Heart right ventricle (tissue), 16 donors: ENCODE data around the gene EME2. TPM values are rescaled to one million over a fixed set of nuclear protein-coding genes. Genes with fewer than 3 reads are reported as not detected.

Experiments used
- ATAC-seq, 8 donors: fragments of 200-7000 bp; cut with Tn5 transposase; one replicate each; pipeline ENCODE4 v1.9.1; 2020; ENCODE audit warnings: mild to moderate bottlenecking in 8 of 8, moderate library complexity in 8 of 8, moderate number of reproducible peaks in 1 of 8
- DNase-seq, 2 donors: peaks; one replicate each; pipeline ENCODE4 v3.0.0-alpha.2; 2020
- H3K27ac ChIP-seq, 10 donors: fragments of 200-600 bp; sonication (generic) in 2 of 10; one replicate each; pipeline versions ENCODE4 v1.5.0 to v1.8.0; 2020 to 2022; ENCODE audit warnings: mild to moderate bottlenecking in 3 of 10
- H3K27me3 ChIP-seq, 7 donors: fragments of 200-600 bp; one replicate each; pipeline ENCODE4 v1.8.0; 2021 to 2022; ENCODE audit warnings: mild to moderate bottlenecking in 2 of 7
- H3K36me3 ChIP-seq, 9 donors: fragments of 200-600 bp; sonication (generic) in 1 of 9; one replicate each; pipeline versions ENCODE4 v1.5.0 to v1.8.0; 2020 to 2022; ENCODE audit warnings: mild to moderate bottlenecking in 2 of 9
- H3K4me1 ChIP-seq, 9 donors: fragments of 200-600 bp; sonication (generic) in 1 of 9; one replicate each; pipeline versions ENCODE4 v1.5.0 to v1.8.0; 2020 to 2022; ENCODE audit warnings: mild to moderate bottlenecking in 4 of 9
- H3K4me3 ChIP-seq, 10 donors: fragments of 200-600 bp; sonication (generic) in 2 of 10; one replicate each; pipeline versions ENCODE4 v1.5.0 to v1.8.0; 2020 to 2022; ENCODE audit warnings: mild to moderate bottlenecking in 7 of 10, moderate library complexity in 2 of 10
- H3K9me3 ChIP-seq, 11 donors: fragments of 200-600 bp in 10 of 11; sonication (generic) in 2 of 11; one replicate each; pipeline versions ENCODE4 v1.5.0 to v1.8.0; 2013 to 2022; ENCODE audit warnings: mild to moderate bottlenecking in 2 of 11, control low read depth in 1 of 11, moderate library complexity in 1 of 11
- WGBS, 2 donors: extraction: QIAGEN DNeasy Blood & Tissue Kit; methylation state at CpG; one replicate each; pipeline ENCODE4 v1.1.7; 2013; ENCODE audit warnings: inconsistent platforms in 1 of 2; 5-methylcytosine and 5-hydroxymethylcytosine counted together
- intact Hi-C, 10 donors: fragments of 100-400 bp; cut with DNase I; formaldehyde crosslinking; loops; one replicate each; pipeline versions ENCODE4 v1.11.1 to v1.14.2; 2022
- polyA plus RNA-seq, 2 donors: library from polyadenylated mRNA; stranded (reverse); fragments of 200-250 nt; gene quantifications; one replicate each; pipeline ENCODE4 v1.2.3, GENCODE V29; 2013
- total RNA-seq, 10 donors: library from RNA; stranded (reverse); fragmentation: NEBNext Ultra II Directional in 3 of 10; extraction: Animal tissue kit (Norgen Biotek cat#: 25700) in 3 of 10; gene quantifications; one replicate each; pipeline versions ENCODE4 v1.2.1 to v1.2.4, GENCODE V29; 2021 to 2023
- TF ChIP-seq, protein P1 (sequence below), 9 donors: fragments of 200-600 bp; sonication (generic) in 2 of 9; IDR thresholded peaks; one replicate each; pipeline versions ENCODE4 v1.5.0 to v1.8.0; 2021 to 2022; ENCODE audit warnings: antibody characterized with exemption in 9 of 9, mild to moderate bottlenecking in 5 of 9, moderate library complexity in 1 of 9
- donor health status: Arrhythmogenic right ventricular cardiomyopathy.
- donor health status: ischemic (EF 13 %, LVEDD 7.1; RV severe dilation, severe dysfunction).
- donor health status: healthy with polysubstance abuse.
- donor health status: DM: no; HTN: yes; CAD: no.
- donor health status: DM: no; HTN: no; CAD: no.
- donor health status: ischemic (EF 25% LVEDD 6.9; RV normal size, moderate dysfunction).
- donor health status: ischemic (EF 25% LVEDD 5.7; RV mildly dilated, moderate dysfunction).
- donor health status: healthy.
- donor health status: DM: yes; HTN: yes; CAD: no.
- donor health status: Ischemic cardiomyopathy.
- donor health status: ischemic (EF 35%, LVEDD 5.7; RV mildly dilated, moderate dysfunction).
- donor health status: nonischemic (EF 11% LVEDD 7.7; RV severe dilation, severe dysfunction).
- donor health status: DM: yes; HTN: yes; CAD: no.
- donor health status: PGD.
- donor health status: ischemic (EF 29% LVEDD 5.4; RV normal size, mild dysfunction).
- donor health status: nonischemic (EF 23%, LVEDD 6.1; RV moderate dilation, normal function).

EME2 gene
- total and polyA plus RNA-seq, 12 donors, result 3.0 to 17.9 (median 7.3) TPM

DNA sequence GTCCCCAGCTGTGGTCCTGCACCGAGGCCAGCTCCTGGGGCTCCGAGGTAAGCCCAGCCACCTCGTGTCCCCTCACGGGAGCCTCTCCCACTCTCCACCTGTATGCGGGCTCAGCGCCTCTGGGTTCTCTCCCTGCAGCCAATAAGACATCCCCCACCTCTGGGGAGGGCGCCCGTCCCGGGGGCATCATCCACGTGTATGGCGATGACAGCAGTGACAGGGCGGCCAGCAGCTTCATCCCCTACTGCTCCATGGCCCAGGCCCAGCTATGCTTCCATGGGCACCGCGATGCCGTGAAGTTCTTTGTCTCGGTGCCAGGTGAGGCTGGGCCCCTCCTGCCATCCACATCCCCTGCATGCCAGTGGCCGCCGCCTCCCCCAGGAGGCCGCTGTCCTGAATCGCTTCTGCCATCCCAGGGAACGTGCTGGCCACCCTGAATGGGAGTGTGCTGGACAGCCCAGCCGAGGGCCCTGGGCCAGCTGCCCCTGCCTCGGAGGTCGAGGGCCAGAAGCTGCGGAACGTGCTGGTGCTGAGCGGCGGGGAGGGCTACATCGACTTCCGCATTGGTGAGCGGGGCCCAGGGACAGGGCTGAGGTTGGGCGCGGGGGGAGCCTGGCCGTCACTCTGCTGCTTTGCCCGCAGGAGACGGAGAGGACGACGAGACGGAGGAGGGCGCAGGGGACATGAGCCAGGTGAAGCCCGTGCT lies 4.4 kb upstream of the EME2 start:
- no peak for ATAC-seq
- WGBS, 2 donors, result 86 to 87% methylated on average over 41 of the region's 41 CpGs
- Histone ChIP-seq H3K36me3 (peaks cover 0 to 66% (median 37%) of the 10 kb centered on the region in 9 donors), H3K4me1 (peaks cover 18 to 29% (median 23%) of the 10 kb centered on the region in 9 donors), H3K27me3 (no peaks in the 10 kb centered on the region), H3K9me3 (no peaks in the 10 kb centered on the region), H3K27ac (no peak overlapping the region), H3K4me3 (no peak overlapping the region)
- TF ChIP-seq, protein P1, sequence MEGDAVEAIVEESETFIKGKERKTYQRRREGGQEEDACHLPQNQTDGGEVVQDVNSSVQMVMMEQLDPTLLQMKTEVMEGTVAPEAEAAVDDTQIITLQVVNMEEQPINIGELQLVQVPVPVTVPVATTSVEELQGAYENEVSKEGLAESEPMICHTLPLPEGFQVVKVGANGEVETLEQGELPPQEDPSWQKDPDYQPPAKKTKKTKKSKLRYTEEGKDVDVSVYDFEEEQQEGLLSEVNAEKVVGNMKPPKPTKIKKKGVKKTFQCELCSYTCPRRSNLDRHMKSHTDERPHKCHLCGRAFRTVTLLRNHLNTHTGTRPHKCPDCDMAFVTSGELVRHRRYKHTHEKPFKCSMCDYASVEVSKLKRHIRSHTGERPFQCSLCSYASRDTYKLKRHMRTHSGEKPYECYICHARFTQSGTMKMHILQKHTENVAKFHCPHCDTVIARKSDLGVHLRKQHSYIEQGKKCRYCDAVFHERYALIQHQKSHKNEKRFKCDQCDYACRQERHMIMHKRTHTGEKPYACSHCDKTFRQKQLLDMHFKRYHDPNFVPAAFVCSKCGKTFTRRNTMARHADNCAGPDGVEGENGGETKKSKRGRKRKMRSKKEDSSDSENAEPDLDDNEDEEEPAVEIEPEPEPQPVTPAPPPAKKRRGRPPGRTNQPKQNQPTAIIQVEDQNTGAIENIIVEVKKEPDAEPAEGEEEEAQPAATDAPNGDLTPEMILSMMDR (IDR thresholded peaks at IDR 0.05), result no peak
- DNase-seq, result no peak
- intact Hi-C loops, result loop anchor here in 1 of 10 donors (5.0 kb wide), 1 partner anchor 61 kb away; the partner anchor contains the start of gene MAPK8IP3

DNA sequence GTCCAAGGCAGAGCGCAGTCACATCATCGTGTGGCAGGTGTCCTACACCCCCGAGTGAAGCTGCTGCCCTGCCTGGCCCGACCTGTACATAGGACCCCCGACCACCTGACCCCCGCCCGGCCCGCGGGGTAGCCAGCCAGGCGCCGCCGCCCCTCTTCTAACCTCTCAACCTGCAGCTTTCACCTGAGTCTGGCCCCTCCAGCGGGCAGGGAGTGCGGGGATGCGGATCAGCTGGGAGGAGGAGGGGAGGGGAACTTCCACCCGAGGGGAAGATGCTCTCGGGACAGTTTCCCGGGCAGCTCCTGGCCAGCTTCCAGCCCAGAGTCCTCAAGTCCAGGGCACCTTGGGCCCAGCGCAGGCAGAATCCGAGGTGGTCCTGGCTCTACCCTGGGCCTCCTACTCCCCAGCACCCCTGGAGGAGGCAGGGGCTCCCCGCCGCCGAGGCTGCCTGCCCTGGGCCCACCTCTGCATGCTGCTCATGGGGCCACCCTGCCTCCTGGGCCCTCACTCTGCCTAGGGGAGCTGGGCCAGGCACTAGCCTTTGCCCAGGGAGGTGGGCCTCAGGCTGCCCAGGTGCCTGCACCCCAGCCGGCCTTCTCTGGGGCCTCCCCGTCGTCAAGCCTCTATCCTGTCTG lies 3.7 kb upstream of the EME2 start:
- Histone ChIP-seq H3K9me3 (no peaks in the 10 kb centered on the region), H3K27ac (peak overlapping the region in 1 of 10 donors; percentile 39), H3K4me3 (no peak overlapping the region), H3K36me3 (peaks cover 0 to 60% (median 37%) of the 10 kb centered on the region in 9 donors), H3K4me1 (peaks cover 20 to 35% (median 26%) of the 10 kb centered on the region in 9 donors), H3K27me3 (no peaks in the 10 kb centered on the region)
- peak in 1 of 8 donors; percentile 0 for ATAC-seq
- DNase-seq, result no peak
- TF ChIP-seq, protein P1 (IDR thresholded peaks at IDR 0.05), result no peak
- intact Hi-C loops, result loop anchor here in 1 of 10 donors (5.0 kb wide), 1 partner anchor 62 kb away; the partner anchor contains the start of gene MAPK8IP3
- 81 to 83% methylated on average over 25 to 26 of the region's 26 CpGs for WGBS, 2 donors

DNA sequence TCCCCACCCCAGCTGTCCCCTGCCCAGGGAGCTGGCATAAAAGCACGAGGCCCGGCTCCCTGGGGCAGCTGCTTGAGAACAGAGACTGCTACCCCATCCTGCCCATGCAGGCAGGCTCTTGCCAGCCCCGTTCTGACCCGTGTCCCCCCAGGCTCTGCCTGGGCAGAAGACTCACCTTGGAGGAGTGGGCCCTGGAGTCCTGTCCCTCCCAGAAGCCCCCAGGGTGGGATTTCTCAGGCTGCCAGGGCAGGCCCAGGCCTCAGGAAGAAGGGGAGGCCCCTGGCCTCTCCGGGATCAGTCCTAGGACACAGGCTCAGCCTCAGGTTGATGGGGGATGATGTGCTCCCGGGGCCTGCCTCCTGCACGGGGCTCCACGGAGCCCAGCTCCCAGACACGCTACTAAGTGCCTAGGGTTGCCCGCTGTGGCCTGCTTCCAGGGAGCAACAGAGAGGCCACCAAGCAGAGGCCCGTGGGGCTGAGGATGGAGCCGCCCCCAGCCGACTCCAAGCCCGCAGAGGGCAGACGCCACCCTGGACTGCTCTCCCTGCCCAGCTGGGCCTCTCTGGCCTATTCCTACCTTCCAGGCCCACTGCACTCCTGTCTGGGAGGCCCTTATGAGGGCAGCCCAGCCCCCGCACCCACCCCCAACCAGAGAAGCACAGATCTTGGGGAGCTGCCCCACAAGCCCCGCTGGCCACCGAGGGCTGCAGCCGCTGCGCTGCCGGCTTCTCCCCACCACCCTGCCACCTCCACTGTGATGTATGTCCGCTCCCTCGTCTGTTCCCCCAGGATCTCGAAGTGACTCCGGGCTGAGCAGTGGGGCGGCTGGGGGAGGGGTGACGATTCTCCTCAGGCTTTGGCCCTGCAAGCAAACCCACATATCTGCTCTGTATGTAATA lies 3.0 kb upstream of the EME2 start:
- Histone ChIP-seq H3K4me1 (peaks cover 27 to 43% (median 34%) of the 10 kb centered on the region in 9 donors), H3K9me3 (no peaks in the 10 kb centered on the region), H3K4me3 (peak overlapping the region in 9 of 10 donors; percentile 88 to 100 (median 97)), H3K36me3 (peaks cover 0 to 52% (median 37%) of the 10 kb centered on the region in 9 donors), H3K27ac (peak overlapping the region in 9 of 10 donors; percentile 83 to 99 (median 97)), H3K27me3 (no peaks in the 10 kb centered on the region)
- intact Hi-C loops, result loop anchor here in 2 of 10 donors (5.0 kb wide), 1 partner anchor 62 kb away; the partner anchor contains the start of gene MAPK8IP3 (in 2 of the 2)
- ATAC-seq (peak in 3 of 8 donors; percentile 0 to 3 (median 1)), DNase-seq (no peak)
- TF ChIP-seq, protein P1 (IDR thresholded peaks at IDR 0.05), result no peak
- 76 to 81% methylated on average over 26 to 27 of the region's 27 CpGs for WGBS, 2 donors
